22Rv1 (cell line): Measurements from ENCODE around the gene LAMC1.

Source experiments
- ZFX ChIP-seq: fragments of 450-650 bp; IDR thresholded peaks from 2 replicates; pipeline ENCODE4 v1.6.1; 2017; ENCODE audit warnings: antibody characterized with exemption, borderline replicate concordance
- TF ChIP-seq, protein P1 (sequence below): fragments of 450-650 bp; IDR thresholded peaks from 2 replicates; pipeline ENCODE4 v1.5.1; 2017; ENCODE audit warnings: mild to moderate bottlenecking

DNA sequence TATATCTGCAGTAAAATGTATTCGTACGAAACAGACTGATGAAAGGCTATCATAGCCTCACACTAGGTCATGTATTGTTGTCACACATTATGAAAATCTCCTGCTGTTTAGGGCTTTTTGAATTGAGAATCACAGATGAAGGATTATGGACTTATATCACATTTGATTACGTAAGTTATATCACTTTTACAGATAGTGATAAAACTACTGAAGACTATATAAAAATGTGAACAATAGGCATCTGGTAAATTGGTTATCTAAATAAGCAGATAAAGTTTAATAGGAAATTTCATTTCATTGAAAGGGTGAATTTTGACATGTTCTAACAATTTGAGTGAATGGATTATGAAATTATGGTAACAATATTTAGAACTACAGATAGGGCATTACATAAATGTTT lies 20.0 kb downstream of the LAMC1 start:
- TF ChIP-seq, protein P1, sequence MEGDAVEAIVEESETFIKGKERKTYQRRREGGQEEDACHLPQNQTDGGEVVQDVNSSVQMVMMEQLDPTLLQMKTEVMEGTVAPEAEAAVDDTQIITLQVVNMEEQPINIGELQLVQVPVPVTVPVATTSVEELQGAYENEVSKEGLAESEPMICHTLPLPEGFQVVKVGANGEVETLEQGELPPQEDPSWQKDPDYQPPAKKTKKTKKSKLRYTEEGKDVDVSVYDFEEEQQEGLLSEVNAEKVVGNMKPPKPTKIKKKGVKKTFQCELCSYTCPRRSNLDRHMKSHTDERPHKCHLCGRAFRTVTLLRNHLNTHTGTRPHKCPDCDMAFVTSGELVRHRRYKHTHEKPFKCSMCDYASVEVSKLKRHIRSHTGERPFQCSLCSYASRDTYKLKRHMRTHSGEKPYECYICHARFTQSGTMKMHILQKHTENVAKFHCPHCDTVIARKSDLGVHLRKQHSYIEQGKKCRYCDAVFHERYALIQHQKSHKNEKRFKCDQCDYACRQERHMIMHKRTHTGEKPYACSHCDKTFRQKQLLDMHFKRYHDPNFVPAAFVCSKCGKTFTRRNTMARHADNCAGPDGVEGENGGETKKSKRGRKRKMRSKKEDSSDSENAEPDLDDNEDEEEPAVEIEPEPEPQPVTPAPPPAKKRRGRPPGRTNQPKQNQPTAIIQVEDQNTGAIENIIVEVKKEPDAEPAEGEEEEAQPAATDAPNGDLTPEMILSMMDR = no peak
- TF ChIP-seq ZFX = no peak
